Measurements from ENCODE around the gene LAMB4.

Gene LAMB4

GRCh38 chr7:108053250-108053649 lies 76.9 kb downstream of the LAMB4 start:
- no peaks in the 10 kb centered on the region for H3K9me3 ChIP-seq (ENCODE audit: control insufficient read depth, insufficient read depth, low read length)
- H3K4me1 ChIP-seq (ENCODE audit: control insufficient read depth, insufficient read depth, low read length): no peaks in the 10 kb centered on the region
- H3K36me3 ChIP-seq (ENCODE audit: control insufficient read depth, insufficient read depth, low read length): no peaks in the 10 kb centered on the region
- no peaks in the 10 kb centered on the region for H3K27me3 ChIP-seq (ENCODE audit: control insufficient read depth, insufficient read depth, low read length)
- H3K4me3 ChIP-seq (ENCODE audit: low read depth, low read length): no peak overlapping the region
- no peak overlapping the region for H3K9ac ChIP-seq (ENCODE audit: low read depth, low read length)

- H3K4me3 ChIP-seq (ENCODE audit: low read depth, low read length): no peak overlapping the region
- no peak overlapping the region for H3K9ac ChIP-seq (ENCODE audit: low read depth, low read length)
- no peaks in the 10 kb centered on the region for H3K27me3 ChIP-seq (ENCODE audit: control insufficient read depth, insufficient read depth, low read length)
- H3K36me3 ChIP-seq (ENCODE audit: control insufficient read depth, insufficient read depth, low read length): no peaks in the 10 kb centered on the region
- no peaks in the 10 kb centered on the region for H3K4me1 ChIP-seq (ENCODE audit: control insufficient read depth, insufficient read depth, low read length)
- no peaks in the 10 kb centered on the region for H3K9me3 ChIP-seq (ENCODE audit: control insufficient read depth, insufficient read depth, low read length)
Measured at GRCh38 chr7:108051454-108051853, 78.7 kb downstream of the LAMB4 start.

- no peaks in the 10 kb centered on the region for H3K36me3 ChIP-seq (ENCODE audit: control insufficient read depth, insufficient read depth, low read length)
- no peaks in the 10 kb centered on the region for H3K27me3 ChIP-seq (ENCODE audit: control insufficient read depth, insufficient read depth, low read length)
- no peaks in the 10 kb centered on the region for H3K4me1 ChIP-seq (ENCODE audit: control insufficient read depth, insufficient read depth, low read length)
- no peaks in the 10 kb centered on the region for H3K9me3 ChIP-seq (ENCODE audit: control insufficient read depth, insufficient read depth, low read length)
- H3K4me3 ChIP-seq (ENCODE audit: low read depth, low read length): no peak overlapping the region
- no peak overlapping the region for H3K9ac ChIP-seq (ENCODE audit: low read depth, low read length)
Measured at GRCh38 chr7:108049962-108050361, 80.2 kb downstream of the LAMB4 start.

- Histone ChIP-seq H3K9me3 (ENCODE audit: control insufficient read depth, insufficient read depth, low read length) (no peaks in the 10 kb centered on the region), H3K27me3 (ENCODE audit: control insufficient read depth, insufficient read depth, low read length) (no peaks in the 10 kb centered on the region), H3K9ac (ENCODE audit: low read depth, low read length) (no peak overlapping the region), H3K4me1 (ENCODE audit: control insufficient read depth, insufficient read depth, low read length) (no peaks in the 10 kb centered on the region), H3K4me3 (ENCODE audit: low read depth, low read length) (no peak overlapping the region), H3K36me3 (ENCODE audit: control insufficient read depth, insufficient read depth, low read length) (no peaks in the 10 kb centered on the region)
Measured at GRCh38 chr7:108048422-108048821, 81.7 kb downstream of the LAMB4 start.

- Histone ChIP-seq H3K4me1 (ENCODE audit: control insufficient read depth, insufficient read depth, low read length) (no peaks in the 10 kb centered on the region), H3K9ac (ENCODE audit: low read depth, low read length) (no peak overlapping the region), H3K9me3 (ENCODE audit: control insufficient read depth, insufficient read depth, low read length) (no peaks in the 10 kb centered on the region), H3K36me3 (ENCODE audit: control insufficient read depth, insufficient read depth, low read length) (no peaks in the 10 kb centered on the region), H3K4me3 (ENCODE audit: low read depth, low read length) (no peak overlapping the region), H3K27me3 (ENCODE audit: control insufficient read depth, insufficient read depth, low read length) (no peaks in the 10 kb centered on the region)
Measured at GRCh38 chr7:108046952-108047506, 83.1 kb downstream of the LAMB4 start.

- Histone ChIP-seq H3K4me3 (ENCODE audit: low read depth, low read length) (no peak overlapping the region), H3K36me3 (ENCODE audit: control insufficient read depth, insufficient read depth, low read length) (no peaks in the 10 kb centered on the region), H3K27me3 (ENCODE audit: control insufficient read depth, insufficient read depth, low read length) (no peaks in the 10 kb centered on the region), H3K9ac (ENCODE audit: low read depth, low read length) (no peak overlapping the region), H3K9me3 (ENCODE audit: control insufficient read depth, insufficient read depth, low read length) (no peaks in the 10 kb centered on the region), H3K4me1 (ENCODE audit: control insufficient read depth, insufficient read depth, low read length) (no peaks in the 10 kb centered on the region)
Measured at GRCh38 chr7:108045669-108046068, 84.5 kb downstream of the LAMB4 start.

GRCh38 chr7:108045154-108045553 lies 85.0 kb downstream of the LAMB4 start:
- Histone ChIP-seq H3K9me3 (ENCODE audit: control insufficient read depth, insufficient read depth, low read length) (no peaks in the 10 kb centered on the region), H3K9ac (ENCODE audit: low read depth, low read length) (no peak overlapping the region), H3K27me3 (ENCODE audit: control insufficient read depth, insufficient read depth, low read length) (no peaks in the 10 kb centered on the region), H3K4me1 (ENCODE audit: control insufficient read depth, insufficient read depth, low read length) (no peaks in the 10 kb centered on the region), H3K36me3 (ENCODE audit: control insufficient read depth, insufficient read depth, low read length) (no peaks in the 10 kb centered on the region), H3K4me3 (ENCODE audit: low read depth, low read length) (no peak overlapping the region)

- no peak overlapping the region for H3K9ac ChIP-seq (ENCODE audit: low read depth, low read length)
- no peaks in the 10 kb centered on the region for H3K27me3 ChIP-seq (ENCODE audit: control insufficient read depth, insufficient read depth, low read length)
- no peak overlapping the region for H3K4me3 ChIP-seq (ENCODE audit: low read depth, low read length)
- H3K36me3 ChIP-seq (ENCODE audit: control insufficient read depth, insufficient read depth, low read length): no peaks in the 10 kb centered on the region
- H3K4me1 ChIP-seq (ENCODE audit: control insufficient read depth, insufficient read depth, low read length): no peaks in the 10 kb centered on the region
- no peaks in the 10 kb centered on the region for H3K9me3 ChIP-seq (ENCODE audit: control insufficient read depth, insufficient read depth, low read length)
Measured at GRCh38 chr7:108044345-108044744, 85.8 kb downstream of the LAMB4 start.

GRCh38 chr7:108038986-108039385 lies 91.2 kb downstream of the LAMB4 start:
- H3K9ac ChIP-seq (ENCODE audit: low read depth, low read length): no peak overlapping the region
- H3K4me1 ChIP-seq (ENCODE audit: control insufficient read depth, insufficient read depth, low read length): peaks cover 9% of the 10 kb centered on the region
- H3K36me3 ChIP-seq (ENCODE audit: control insufficient read depth, insufficient read depth, low read length): no peaks in the 10 kb centered on the region
- H3K4me3 ChIP-seq (ENCODE audit: low read depth, low read length): no peak overlapping the region
- no peaks in the 10 kb centered on the region for H3K9me3 ChIP-seq (ENCODE audit: control insufficient read depth, insufficient read depth, low read length)
- H3K27me3 ChIP-seq (ENCODE audit: control insufficient read depth, insufficient read depth, low read length): no peaks in the 10 kb centered on the region

- Histone ChIP-seq H3K27me3 (ENCODE audit: control insufficient read depth, insufficient read depth, low read length) (no peaks in the 10 kb centered on the region), H3K4me3 (ENCODE audit: low read depth, low read length) (no peak overlapping the region), H3K4me1 (ENCODE audit: control insufficient read depth, insufficient read depth, low read length) (peaks cover 13% of the 10 kb centered on the region)
Measured at GRCh38 chr7:108037741-108038140, 92.4 kb downstream of the LAMB4 start.

GRCh38 chr7:108037140-108037539 lies 93.0 kb downstream of the LAMB4 start:
- Histone ChIP-seq H3K9me3 (ENCODE audit: control insufficient read depth, insufficient read depth, low read length) (no peaks in the 10 kb centered on the region), H3K9ac (ENCODE audit: low read depth, low read length) (no peak overlapping the region), H3K36me3 (ENCODE audit: control insufficient read depth, insufficient read depth, low read length) (no peaks in the 10 kb centered on the region), H3K4me1 (ENCODE audit: control insufficient read depth, insufficient read depth, low read length) (peaks cover 13% of the 10 kb centered on the region), H3K27me3 (ENCODE audit: control insufficient read depth, insufficient read depth, low read length) (no peaks in the 10 kb centered on the region), H3K4me3 (ENCODE audit: low read depth, low read length) (no peak overlapping the region)

More at GRCh38 chr7:108037741-108038140, 92.4 kb downstream of the LAMB4 start:
- H3K36me3 ChIP-seq (ENCODE audit: control insufficient read depth, insufficient read depth, low read length): no peaks in the 10 kb centered on the region
- H3K9me3 ChIP-seq (ENCODE audit: control insufficient read depth, insufficient read depth, low read length): no peaks in the 10 kb centered on the region
- H3K9ac ChIP-seq (ENCODE audit: low read depth, low read length): no peak overlapping the region

- no peaks in the 10 kb centered on the region for H3K27me3 ChIP-seq (ENCODE audit: control insufficient read depth, insufficient read depth, low read length)
- no peaks in the 10 kb centered on the region for H3K36me3 ChIP-seq (ENCODE audit: control insufficient read depth, insufficient read depth, low read length)
- H3K9me3 ChIP-seq (ENCODE audit: control insufficient read depth, insufficient read depth, low read length): no peaks in the 10 kb centered on the region
- peaks cover 13% of the 10 kb centered on the region for H3K4me1 ChIP-seq (ENCODE audit: control insufficient read depth, insufficient read depth, low read length)
- no peak overlapping the region for H3K4me3 ChIP-seq (ENCODE audit: low read depth, low read length)
- no peak overlapping the region for H3K9ac ChIP-seq (ENCODE audit: low read depth, low read length)
Measured at GRCh38 chr7:108034586-108034985, 95.6 kb downstream of the LAMB4 start.
